Measurements from ENCODE around the gene NME9.

DNA sequence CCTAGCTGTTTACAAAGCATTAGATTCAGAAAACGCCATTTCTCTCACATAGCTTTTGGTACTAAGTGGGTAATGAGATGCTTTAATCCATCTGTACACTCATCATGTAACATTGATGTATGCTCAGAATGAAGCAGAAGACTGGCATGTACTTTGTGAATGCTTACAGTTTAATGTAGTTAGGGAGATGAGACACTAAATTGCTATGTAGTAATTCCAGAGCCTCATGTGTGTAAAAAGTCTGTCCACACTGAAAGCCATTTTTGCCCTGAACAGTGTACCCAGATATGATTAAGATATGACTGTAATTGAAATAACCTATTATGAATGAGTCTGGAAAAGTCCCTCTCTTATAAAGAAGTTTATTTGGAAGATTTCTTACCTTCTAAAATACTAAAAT is 76.0 kb downstream of the NME9 start:
- TF ChIP-seq CTCF (IDR thresholded peaks at IDR 0.05) (no peak), POLR2A (IDR thresholded peaks at IDR 0.05) (no peak)
